Stimulated activated CD8-positive, alpha-beta memory T cell treated with anti-CD3 and anti-CD28 coated beads, Interleukin-7, amount 100 ng/mL, for 24 hours (primary cell): ENCODE measurements around the gene KIRREL3.

Experiments used
- DNase-seq: peaks from one replicate; pipeline ENCODE4 v3.0.0-alpha.2; 2020; ENCODE audit warnings: low read depth

KIRREL3 gene

GRCh38 chr11:126739499-126740145 is 260.9 kb downstream of the KIRREL3 start:
- no peak for DNase-seq

DNA sequence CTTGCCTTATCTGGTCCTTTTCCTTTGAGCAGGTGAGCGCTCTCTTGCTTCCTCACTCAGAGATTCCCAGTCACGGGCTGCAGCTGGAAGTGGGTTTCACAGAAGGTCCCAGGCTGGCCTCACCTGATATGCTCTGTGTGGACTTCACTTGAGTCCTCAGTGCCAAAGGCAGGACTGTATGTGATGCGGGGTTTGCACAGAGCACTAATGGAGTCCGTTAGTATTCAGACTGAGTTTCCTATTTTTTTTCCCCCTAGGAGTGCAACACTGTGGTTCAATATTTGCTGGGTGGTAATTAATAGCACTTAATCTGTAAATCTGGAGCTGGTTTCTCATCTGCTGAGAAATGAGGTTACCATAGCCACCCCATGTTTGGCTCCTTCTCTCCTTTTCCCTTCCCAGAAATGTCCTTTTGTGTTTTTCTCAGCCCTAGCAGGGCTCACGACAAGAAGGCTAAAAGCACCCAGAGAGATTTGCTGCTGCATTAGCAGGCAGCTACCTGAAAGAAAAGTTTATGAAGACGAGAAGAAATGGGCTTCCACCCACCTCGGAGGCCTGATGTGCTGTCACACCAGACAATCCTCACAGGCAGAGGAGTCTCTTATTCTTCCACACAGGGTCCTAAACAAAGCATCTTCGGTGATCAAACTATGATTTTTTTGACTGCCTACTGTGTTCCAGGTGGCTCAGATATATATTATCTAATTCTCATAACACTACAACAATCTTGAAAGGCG is 262.1 kb downstream of the KIRREL3 start:
- DNase-seq, result no peak

DNA sequence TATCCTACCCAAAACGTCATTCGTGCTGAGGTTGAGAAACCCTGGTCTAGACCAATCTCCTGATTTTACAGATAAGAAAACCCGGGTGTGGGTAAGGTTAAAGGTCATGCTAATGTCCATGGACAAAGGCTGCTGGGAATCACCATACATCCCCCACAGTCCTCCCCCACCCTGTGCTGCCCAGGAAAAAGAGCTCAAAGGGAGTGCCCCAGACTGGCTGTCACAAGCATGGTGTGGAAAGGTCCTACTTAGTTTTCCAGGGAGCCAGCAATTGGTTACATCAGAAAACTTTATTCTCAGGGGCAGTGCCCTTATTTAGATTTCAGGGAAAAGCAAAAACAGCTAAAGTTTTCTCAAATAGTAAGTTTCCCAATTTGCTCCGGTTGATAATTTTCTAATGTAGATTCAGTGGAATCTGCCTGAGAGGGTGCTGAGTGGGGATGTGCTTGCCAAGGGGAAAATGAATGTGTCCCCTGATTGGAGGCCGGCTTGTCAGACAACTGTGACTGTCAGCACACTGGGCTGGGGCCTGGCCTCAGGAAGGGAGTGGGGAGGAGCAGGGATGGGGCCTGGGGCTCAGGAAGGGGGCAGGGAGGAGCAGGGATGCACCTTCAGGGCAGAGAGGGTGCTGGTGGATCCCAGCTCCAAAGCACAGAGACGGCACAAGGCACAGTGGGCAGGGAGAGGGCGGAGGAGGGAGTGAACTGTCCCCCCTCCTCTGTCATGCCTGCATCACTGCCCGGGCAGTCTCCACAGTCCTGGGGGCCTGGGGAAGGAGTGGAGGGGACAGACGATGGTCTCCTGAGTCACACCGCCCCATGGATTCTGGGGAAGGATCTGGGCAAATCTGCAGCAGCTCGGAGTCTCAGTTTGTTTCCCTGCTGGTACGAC is 263.6 kb downstream of the KIRREL3 start:
- DNase-seq, result no peak

DNA sequence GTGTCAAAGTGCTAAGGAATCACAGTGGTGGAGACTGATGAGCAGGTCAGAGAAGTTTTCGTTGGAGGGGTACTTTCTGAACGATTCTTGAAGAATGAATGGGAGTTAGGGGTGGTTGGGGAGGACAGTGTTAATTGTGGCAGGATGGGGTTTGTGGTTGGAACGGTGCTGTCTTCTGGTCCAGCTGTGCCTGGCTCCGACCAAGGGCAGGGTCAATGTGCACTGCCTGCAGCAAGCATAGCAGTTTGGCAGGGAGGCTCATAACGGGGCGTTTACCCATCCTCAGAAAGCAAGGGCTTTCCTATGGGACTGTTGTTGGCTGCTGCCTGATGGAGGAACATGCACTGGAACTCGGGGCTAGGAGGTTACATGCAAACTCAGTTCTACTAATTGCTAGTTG is 265.8 kb downstream of the KIRREL3 start:
- DNase-seq, result no peak

GRCh38 chr11:126733685-126734084 is 266.9 kb downstream of the KIRREL3 start:
- DNase-seq, result no peak

GRCh38 chr11:126732981-126733380 is 267.6 kb downstream of the KIRREL3 start:
- DNase-seq, result no peak

DNA sequence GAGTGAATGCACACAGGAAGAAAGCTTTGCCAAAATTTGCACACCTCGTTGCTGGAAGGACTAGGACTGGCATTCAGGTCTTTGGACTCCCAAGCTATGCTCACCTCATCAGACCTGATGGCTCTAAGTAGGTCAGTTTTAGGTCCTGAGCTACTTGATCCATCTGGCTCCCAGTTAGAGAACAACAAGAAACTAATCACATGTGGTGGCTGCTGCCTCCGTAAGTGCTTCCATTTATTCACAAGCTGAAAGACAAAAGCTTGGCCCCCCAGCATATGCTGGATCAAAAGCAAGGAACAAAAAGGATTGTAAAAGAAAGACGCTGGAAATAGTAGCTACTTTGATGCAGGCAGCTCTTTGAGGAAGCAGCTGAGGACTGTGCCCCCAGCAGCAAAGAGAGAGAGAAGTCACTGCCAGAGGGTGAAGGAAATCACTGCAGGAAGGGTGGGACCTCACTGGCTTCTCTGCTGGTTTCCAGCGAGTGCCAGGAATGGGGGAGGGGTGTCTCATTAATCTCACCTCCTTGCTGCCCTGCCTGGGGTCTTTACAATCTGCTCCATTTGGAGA is 268.9 kb downstream of the KIRREL3 start:
- DNase-seq, result no peak

DNA sequence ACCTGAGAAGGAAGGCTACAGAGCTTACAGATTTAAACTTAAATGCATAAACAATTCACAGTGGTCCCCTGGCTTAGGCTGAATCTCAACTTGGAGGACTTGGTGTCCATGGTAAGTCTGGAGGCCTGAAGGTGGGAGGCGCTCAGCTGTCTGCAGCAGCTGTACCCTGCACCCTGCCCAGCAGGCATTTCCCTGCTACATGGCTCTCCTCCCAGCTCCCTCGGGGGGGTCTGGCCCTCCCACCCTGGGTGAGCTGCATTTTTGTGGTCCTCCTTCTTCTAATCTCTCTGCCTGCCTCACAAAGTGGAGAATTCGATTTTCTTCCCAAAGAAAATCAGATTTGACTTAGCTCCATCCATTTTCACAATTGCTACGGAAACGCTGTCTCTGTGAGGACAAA is 273.2 kb downstream of the KIRREL3 start:
- no peak for DNase-seq

- no peak for DNase-seq
Measured at GRCh38 chr11:126725521-126725920, 275.0 kb downstream of the KIRREL3 start.

- no peak for DNase-seq
Measured at GRCh38 chr11:126725043-126725442, 275.5 kb downstream of the KIRREL3 start.

DNA sequence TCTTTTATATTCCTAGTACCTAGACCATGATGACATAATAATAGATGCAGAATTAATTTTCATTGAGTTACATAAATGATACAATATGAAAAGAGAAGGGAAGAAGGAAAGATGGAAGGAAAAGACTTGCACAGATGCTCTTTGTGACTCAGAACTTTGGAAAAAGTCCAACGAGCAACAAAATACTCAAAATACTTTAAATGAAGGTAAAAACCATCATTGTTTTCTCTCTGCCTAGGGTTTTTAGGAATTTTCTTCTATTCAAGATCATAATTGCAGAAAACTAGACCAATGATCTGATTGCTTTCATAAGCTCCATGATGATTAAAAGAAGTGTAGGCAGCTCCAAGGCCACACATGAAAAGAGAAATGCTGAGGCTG is 276.9 kb downstream of the KIRREL3 start:
- no peak for DNase-seq

DNA sequence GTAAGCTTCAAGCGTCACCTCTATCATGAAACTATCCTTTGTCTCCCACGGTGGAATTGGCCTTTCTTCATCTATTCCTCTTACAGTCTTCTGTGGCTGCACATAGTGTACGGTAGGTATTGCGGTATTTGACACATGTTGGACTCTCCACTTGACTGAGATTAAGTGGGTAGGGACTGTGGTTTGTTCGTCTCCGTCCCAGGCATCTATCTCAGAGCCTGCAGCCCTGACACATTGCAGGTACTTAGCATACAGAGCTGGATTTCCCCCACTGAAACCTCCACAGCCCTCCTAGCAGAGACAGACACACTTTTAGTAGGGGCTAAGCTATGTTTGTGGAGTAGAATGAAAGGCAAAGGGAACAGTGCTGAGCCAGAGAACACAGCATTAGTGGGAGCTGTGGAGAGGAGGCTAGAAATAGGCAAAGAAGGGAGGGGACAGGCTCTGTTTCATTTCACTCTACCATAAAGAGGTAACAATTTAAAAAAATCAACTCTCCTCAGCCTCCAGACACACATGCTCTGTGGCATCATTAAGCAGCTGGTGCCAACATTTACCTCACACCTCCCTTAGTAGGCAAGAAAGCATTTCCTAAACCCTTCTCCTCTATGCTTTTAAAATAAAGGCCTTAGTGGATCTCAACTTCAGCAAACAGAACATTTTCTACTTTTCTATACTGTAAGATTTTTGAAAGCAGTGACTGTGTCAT is 277.5 kb downstream of the KIRREL3 start:
- DNase-seq, result no peak

GRCh38 chr11:126722006-126722736 is 278.4 kb downstream of the KIRREL3 start:
- no peak for DNase-seq

DNA sequence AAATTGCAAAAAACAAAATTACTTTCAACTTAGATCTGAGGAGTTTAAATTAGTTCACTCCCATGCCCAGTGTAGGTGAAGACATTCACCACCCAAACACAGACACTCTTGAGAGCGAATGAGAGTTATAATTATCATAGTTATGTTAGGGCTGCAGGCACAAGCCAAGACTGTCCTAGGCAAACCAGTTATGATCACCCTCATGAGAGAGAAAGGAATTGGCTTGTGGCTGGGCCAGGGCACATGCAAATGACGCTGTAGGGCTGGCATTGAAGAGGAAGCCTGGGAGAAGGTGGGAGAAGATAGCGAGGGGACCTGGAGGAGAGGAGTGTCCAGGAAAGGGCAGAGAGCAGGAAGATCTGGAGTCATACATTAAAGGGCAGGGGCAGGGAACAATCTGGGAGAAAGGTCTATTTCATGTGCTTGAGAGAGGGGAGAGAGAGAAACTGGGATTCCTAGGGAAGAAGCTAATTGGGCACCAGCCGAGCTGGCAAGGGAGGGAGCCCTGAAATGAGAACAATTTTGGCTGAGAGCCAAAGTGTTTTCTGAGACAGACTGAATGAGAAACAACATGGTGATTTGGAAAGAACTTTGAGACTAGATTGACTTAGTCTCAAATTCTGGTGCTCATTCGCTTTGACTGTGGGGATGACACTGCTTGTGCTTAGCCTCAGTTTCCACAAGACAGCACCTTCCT is 279.9 kb downstream of the KIRREL3 start:
- no peak for DNase-seq

DNA sequence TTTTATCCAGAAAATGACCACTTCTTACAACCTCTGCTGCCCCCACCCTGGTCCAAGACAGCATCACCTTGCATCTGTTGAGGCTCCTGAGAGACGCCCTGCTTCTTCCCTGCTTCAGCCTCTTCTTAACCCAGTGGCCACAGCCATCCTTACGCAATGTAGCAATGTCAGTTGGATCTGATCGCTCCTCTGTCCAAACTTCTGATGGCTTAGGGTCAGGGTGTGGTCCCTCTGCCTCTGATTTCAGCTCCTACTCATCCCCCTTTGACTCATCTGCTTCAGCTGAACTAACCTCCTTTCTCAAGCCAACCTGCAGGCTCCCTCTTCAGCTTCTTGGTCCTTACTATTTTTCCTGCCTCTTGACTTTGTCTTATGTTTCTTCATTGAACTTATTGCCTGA is 280.8 kb downstream of the KIRREL3 start:
- no peak for DNase-seq

- no peak for DNase-seq
Measured at GRCh38 chr11:126718276-126718675, 282.3 kb downstream of the KIRREL3 start.

DNA sequence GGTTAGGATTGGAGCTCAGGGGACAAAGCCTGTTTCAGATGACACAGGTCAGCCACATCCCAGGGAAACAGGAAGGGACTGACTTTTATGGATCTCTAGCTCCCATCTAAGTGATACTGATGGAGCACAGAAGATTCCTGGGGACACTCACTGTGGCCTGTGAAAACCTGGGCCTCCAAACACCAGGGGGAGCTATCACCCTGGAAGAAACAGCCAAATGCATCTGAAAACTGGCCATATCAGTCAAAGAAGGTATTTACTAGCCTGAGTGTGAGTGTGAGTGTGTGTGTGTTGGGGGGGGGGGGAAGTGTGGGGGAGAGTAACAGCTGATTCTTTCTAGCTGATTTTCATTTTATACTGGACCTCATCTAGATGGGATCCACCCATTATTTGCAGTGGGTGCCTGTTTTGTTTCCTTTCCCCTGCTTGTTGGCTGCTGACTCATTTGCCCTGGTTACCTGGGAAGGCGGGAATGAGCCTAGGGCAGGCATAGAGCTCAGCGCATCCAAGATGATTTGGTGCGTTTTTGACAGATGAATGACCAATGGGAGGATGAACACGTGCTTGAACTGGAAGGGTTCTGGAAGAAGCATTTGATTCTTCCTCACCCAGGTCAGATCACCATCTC is 284.0 kb downstream of the KIRREL3 start:
- DNase-seq, result no peak

DNA sequence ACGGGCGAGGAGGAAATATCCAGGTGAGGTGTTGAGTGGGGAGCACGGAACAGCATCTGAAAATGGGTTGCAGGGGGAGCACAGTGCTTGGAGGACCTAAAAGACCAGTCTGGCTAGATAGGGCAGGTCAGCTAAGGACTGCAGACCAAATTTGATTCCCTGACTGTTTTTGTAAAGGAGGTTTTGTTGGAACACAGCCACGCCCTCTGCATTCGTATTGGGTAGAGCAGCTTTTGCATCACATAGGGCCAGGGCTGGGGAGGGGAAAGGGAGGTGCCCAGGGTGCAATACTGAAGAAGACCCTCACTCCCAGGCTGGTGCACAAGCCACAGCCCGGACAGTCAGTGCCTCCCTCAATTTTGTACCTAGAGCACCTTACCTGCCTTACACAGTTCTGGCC is 286.8 kb downstream of the KIRREL3 start:
- no peak for DNase-seq

GRCh38 chr11:126711977-126712625 is 288.5 kb downstream of the KIRREL3 start:
- no peak for DNase-seq
